Ascending aorta (tissue), 2 donors: Measurements from ENCODE around the gene RBBP8NL. TPM values are rescaled to one million over a fixed set of nuclear protein-coding genes. Genes with fewer than 3 reads are reported as not detected.

Experiments
- DNase-seq, 2 donors: peaks; one replicate each; pipeline ENCODE4 v3.0.0-alpha.2; 2019; ENCODE audit warnings: low spot score in 2 of 2
- H3K27ac ChIP-seq, 2 donors: fragments of 200-600 bp; sonication (generic); one replicate each; pipeline ENCODE4 v1.5.1; 2016 to 2017; ENCODE audit warnings: mild to moderate bottlenecking in 1 of 2
- H3K27me3 ChIP-seq: fragments of 200-600 bp; sonication (generic); one replicate; pipeline ENCODE4 v1.5.1; 2017
- H3K36me3 ChIP-seq, 2 donors: fragments of 200-600 bp; sonication (generic); one replicate each; pipeline ENCODE4 v1.5.1; 2016
- H3K4me1 ChIP-seq, 2 donors: fragments of 200-600 bp; sonication (generic); one replicate each; pipeline ENCODE4 v1.5.1; 2016 to 2017; ENCODE audit warnings: mild to moderate bottlenecking in 1 of 2
- H3K4me3 ChIP-seq, 2 donors: fragments of 200-600 bp; sonication (generic); one replicate each; pipeline ENCODE4 v1.5.1; 2016 to 2017; ENCODE audit warnings: mild to moderate bottlenecking in 1 of 2
- H3K9me3 ChIP-seq, 2 donors: fragments of 200-600 bp; sonication (generic); one replicate each; pipeline ENCODE4 v1.5.1; 2016
- intact Hi-C: fragments of 100-400 bp; cut with DNase I; formaldehyde crosslinking; loops from one replicate; pipeline ENCODE4 v1.15.1; 2023
- total RNA-seq: library from RNA; depleted of rRNA; stranded (reverse); fragments of >200 nt; gene quantifications from one replicate; pipeline ENCODE4 v1.1.0, GENCODE V29; 2016
- TF ChIP-seq, protein P1 (sequence below), 3 experiments: fragments of 200-600 bp in 2 of 3; fragments of 450-650 bp in 1 of 3; sonication (generic) in 2 of 3; IDR thresholded peaks; one replicate each; pipeline ENCODE4 v1.5.1; 2016 to 2019; ENCODE audit warnings: antibody characterized with exemption in 3 of 3, mild to moderate bottlenecking in 1 of 3, moderate library complexity in 1 of 3

RBBP8NL gene
- total RNA-seq, 1 donor from 2014 or later: not detected

DNA sequence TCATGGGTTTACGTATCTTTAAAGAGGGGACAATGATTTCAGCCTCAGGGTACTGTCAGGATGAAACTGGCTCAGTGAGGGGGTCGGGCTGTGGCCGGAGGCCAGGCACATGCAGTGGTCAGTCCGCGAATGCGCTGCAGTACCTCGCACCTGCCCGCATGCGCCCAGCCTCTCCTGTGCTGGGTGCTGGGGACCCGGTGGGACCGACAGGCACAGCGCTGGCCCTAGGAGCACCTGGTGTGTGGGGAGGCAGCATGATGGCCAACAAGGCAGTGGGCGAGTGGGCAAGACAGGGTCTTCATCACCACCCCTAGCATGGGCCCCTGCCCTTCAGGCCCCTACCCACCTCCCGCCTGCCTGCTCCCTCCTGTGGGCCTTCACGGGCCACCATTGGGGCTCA, 19.3 kb downstream of the RBBP8NL start:
- H3K36me3 ChIP-seq: no peaks in the 10 kb centered on the region
- H3K9me3 ChIP-seq: no peaks in the 10 kb centered on the region
- H3K4me3 ChIP-seq: no peak overlapping the region
- no peaks in the 10 kb centered on the region for H3K27me3 ChIP-seq
- no peak for DNase-seq
- H3K4me1 ChIP-seq: peaks cover 10 to 24% of the 10 kb centered on the region in 2 donors
- TF ChIP-seq, protein P1, sequence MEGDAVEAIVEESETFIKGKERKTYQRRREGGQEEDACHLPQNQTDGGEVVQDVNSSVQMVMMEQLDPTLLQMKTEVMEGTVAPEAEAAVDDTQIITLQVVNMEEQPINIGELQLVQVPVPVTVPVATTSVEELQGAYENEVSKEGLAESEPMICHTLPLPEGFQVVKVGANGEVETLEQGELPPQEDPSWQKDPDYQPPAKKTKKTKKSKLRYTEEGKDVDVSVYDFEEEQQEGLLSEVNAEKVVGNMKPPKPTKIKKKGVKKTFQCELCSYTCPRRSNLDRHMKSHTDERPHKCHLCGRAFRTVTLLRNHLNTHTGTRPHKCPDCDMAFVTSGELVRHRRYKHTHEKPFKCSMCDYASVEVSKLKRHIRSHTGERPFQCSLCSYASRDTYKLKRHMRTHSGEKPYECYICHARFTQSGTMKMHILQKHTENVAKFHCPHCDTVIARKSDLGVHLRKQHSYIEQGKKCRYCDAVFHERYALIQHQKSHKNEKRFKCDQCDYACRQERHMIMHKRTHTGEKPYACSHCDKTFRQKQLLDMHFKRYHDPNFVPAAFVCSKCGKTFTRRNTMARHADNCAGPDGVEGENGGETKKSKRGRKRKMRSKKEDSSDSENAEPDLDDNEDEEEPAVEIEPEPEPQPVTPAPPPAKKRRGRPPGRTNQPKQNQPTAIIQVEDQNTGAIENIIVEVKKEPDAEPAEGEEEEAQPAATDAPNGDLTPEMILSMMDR (IDR thresholded peaks at IDR 0.05): no peak
- intact Hi-C loops: loop anchor here (5.0 to 10.0 kb wide), 4 partner anchors 171 to 384 kb away; partner anchors contain the start of genes MTG2, OSBPL2 and TAF4
- H3K27ac ChIP-seq: no peak overlapping the region

DNA sequence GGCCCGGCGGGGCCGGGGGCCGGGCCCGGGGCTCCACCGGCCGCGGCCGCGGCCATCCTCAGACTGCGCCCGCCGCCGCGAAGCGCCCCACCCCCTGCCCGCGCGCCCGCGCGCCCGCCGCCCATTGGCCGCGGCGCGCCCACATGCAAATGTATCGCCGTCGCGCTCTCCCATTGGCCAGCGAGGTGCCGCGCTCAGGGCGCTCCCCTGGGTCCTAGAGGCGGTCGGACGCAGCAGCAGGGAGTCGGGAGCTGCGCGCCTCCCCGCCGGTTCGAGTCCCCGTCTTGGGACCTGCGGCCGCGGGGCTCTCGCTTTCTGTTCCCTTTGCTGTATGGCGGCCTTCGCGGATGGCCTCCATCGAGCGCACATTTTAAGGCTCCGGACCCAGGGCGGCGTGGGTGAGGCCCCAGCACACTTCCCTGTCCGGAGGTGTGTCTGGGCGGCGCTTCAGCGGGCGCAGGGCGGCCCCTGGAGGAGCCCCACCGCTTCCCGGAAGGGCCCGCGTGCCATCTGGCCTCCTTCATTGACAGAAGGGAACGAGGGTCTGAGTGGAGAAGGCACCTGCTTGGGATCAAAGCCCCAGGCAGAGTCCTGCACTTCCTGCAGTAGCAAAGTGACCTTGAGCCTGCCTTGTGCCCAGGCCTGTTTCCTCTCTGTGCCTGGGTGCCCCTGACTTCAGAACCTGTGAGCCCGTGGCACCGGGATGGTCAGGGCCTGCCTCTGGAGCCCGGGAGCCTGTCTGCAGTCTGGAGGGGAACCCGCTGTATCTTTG, 19.9 kb downstream of the RBBP8NL start, which contains the start of gene CABLES2:
CABLES2 (minus strand) TSS at position 65 of the 772 bp plus-strand sequence; CDS start at position 56, 9 bp downstream.
- Histone ChIP-seq H3K27ac (peak within 1 kb of the TSS; percentile 48 to 72), H3K4me3 (peak within 1 kb of the TSS; percentile 69 to 81), H3K27me3 (no peaks in the 10 kb centered on the region), H3K9me3 (no peaks in the 10 kb centered on the region), H3K4me1 (peaks cover 10 to 24% of the 10 kb centered on the region in 2 donors), H3K36me3 (no peaks in the 10 kb centered on the region)
- intact Hi-C loops: loop anchor here (1.0 to 10.0 kb wide), 5 partner anchors 20 to 385 kb away; partner anchors contain the start of genes MTG2, OSBPL2, RPS21 and TAF4
- TF ChIP-seq, protein P1 (IDR thresholded peaks at IDR 0.05): peak in 1 of 3 experiments; percentile 25
- DNase-seq: peak; percentile 87 to 96

DNA sequence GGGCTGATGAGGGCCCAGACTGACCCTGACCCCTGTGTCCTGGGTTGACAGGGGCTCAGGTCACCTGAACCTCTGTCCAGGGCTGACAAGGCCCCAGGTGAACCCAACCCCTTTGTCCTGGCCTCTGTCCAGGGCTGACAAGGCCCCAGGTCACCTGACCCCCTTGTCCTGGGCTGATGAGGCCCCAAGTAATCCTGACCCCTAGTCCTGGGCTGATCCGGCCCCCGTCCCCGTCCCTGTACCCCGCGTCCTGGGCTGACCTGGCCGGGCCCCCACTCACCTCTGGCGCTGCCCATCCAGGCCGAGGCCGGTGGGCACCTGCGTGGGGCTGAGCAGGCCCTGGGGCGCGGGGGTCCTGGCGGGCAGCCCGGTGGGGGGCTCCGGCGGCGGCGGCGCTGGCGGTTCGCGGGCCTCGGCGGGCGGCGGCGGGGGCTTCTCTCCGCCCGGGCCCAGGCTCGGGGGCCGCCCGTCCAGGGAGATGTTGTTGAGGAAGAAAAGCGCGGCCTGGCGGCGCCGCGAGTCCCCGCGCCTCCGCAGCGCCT, 20.6 kb downstream of the RBBP8NL start:
- DNase-seq: no peak
- Histone ChIP-seq H3K27ac (peak overlapping the region; percentile 48 to 72), H3K4me3 (peak overlapping the region; percentile 69 to 81), H3K9me3 (no peaks in the 10 kb centered on the region), H3K4me1 (peaks cover 10 to 24% of the 10 kb centered on the region in 2 donors), H3K27me3 (no peaks in the 10 kb centered on the region), H3K36me3 (no peaks in the 10 kb centered on the region)
- intact Hi-C loops: loop anchor here (1.0 to 10.0 kb wide), 5 partner anchors 19 to 386 kb away; partner anchors contain the start of genes MTG2, OSBPL2, RPS21 and TAF4
- TF ChIP-seq, protein P1 (IDR thresholded peaks at IDR 0.05): no peak

DNA sequence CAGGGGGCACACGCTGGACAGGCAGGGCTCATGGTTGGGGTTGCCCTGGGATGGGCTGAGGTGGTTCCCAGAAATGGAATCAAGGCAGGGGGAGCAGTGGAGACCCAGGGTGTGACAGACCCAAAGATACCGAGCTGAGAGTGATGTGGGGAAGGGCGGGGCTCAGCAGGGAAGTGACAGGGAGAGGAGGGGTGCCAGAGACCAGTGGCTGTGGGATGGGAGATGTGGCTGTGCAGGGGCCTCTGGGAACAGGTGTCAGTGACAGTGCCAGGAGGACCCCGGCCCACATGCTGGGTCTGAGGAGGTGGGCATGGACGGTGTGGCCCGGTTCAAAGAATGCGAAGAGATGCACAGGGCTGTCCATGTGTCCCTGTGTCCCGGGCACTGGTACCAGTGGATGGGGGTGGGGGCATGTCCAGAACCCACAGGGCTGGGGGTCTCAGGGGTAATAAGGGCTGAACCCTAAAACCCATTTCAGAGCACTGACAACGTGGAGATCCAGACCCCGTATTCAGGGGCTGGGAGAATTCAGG, 21.3 kb downstream of the RBBP8NL start:
- Histone ChIP-seq H3K4me3 (peak overlapping the region; percentile 69 to 81), H3K9me3 (no peaks in the 10 kb centered on the region), H3K27ac (peak overlapping the region; percentile 31 to 48), H3K27me3 (no peaks in the 10 kb centered on the region), H3K4me1 (peaks cover 10 to 24% of the 10 kb centered on the region in 2 donors), H3K36me3 (no peaks in the 10 kb centered on the region)
- TF ChIP-seq, protein P1 (IDR thresholded peaks at IDR 0.05): no peak
- DNase-seq: no peak
- intact Hi-C loops: loop anchor here (1.0 to 10.0 kb wide), 5 partner anchors 104 to 386 kb away; partner anchors contain the start of genes ADRM1, MTG2, OSBPL2 and TAF4

DNA sequence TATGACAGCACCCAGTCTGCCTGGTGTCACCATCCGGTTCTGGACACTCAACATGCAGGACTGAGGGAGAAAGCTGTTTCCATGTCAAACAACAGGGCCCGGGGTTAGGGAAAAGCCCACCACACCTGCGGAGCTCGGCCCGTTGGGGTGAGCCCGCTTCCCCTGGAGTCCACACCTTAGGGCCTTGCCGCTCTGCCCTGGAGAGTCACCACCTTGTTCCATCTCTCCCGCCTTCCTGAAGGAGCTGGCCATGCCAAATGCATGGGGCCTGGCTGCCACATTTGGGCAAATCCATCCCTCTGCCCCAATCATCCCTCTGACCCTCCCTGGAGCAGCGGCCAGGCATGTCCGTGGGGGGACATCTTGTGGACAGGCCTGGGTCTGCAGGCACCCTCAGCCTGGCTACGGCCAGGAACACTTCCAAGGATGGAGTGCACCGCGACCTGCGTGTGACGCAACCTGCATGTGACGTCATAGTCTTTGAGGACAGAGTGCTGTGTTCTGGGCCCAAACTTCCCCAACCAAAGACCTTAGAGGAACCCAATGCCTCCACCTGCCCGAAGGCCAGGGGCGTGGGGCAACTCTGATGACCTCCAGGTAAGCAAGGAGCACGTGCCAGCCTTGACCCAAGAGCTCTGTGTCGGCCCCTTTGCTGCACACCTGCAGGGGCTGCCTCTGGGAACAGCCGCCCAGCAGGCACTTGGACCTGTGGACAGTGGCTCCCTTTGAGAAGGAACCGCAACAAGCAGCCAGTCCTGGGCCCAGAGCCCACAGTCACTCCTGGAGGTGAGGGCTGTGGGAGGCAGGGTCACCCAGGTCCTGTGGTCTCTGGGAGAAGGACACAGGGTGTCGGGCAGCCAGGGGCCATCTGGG, 22.0 kb downstream of the RBBP8NL start:
- DNase-seq: no peak
- intact Hi-C loops: loop anchor here (1.0 to 10.0 kb wide), 5 partner anchors 103 to 387 kb away; partner anchors contain the start of genes ADRM1, MTG2, OSBPL2 and TAF4
- no peaks in the 10 kb centered on the region for H3K27me3 ChIP-seq

More for the DNA sequence above, 22.0 kb downstream of the RBBP8NL start:
- TF ChIP-seq, protein P1 (IDR thresholded peaks at IDR 0.05): peak; percentile 45 to 60 (median 54)
- Histone ChIP-seq H3K36me3 (no peaks in the 10 kb centered on the region), H3K27ac (peak overlapping the region; percentile 31 to 48), H3K4me3 (peak overlapping the region in 1 of 2 donors; percentile 81), H3K9me3 (no peaks in the 10 kb centered on the region), H3K4me1 (peaks cover 10 to 24% of the 10 kb centered on the region in 2 donors)
